K562 (cell line): ENCODE measurements around the gene ACKR2. TPM values are rescaled to one million over a fixed set of nuclear protein-coding genes. Genes with fewer than 3 reads are reported as not detected.

Experiments used
- ATF7 ChIP-seq: fragments of 450-650 bp; IDR thresholded peaks from 2 replicates; pipeline ENCODE4 v1.7.1; 2014; ENCODE audit warnings: mild to moderate bottlenecking, moderate library complexity
- E2F3 ChIP-seq: fragments of 250-450 bp; sonication (Bioruptor Pico); IDR thresholded peaks from 2 replicates; pipeline ENCODE4 v1.4.0; 2020; ENCODE audit warnings: mild to moderate bottlenecking
- ELF4 ChIP-seq: fragments of 450-650 bp; formaldehyde crosslinking; IDR thresholded peaks from 2 replicates; pipeline ENCODE4 v1.4.0; 2022; ENCODE audit warnings: missing genetic modification characterization
- FOXM1 ChIP-seq, 2 experiments: fragments of 450-650 bp in 1 of 2; sonication (generic) in 1 of 2; formaldehyde crosslinking in 1 of 2; IDR thresholded peaks; 2 replicates each; pipeline versions ENCODE4 v1.6.1 to v1.9.0; 2017 to 2022; ENCODE audit warnings: low read depth in 2 of 2, mild to moderate bottlenecking in 2 of 2, missing genetic modification reagents in 1 of 2, moderate library complexity in 1 of 2
- FOXP1 ChIP-seq: sonication (generic); formaldehyde crosslinking; IDR thresholded peaks from 2 replicates; pipeline ENCODE4 v1.8.0; 2022; ENCODE audit warnings: mild to moderate bottlenecking, missing genetic modification reagents
- HMBOX1 ChIP-seq: sonication (generic); IDR thresholded peaks from 2 replicates; pipeline ENCODE4 v1.6.1; 2016
- MTA1 ChIP-seq: fragments of 450-650 bp; IDR thresholded peaks from 2 replicates; pipeline ENCODE4 v1.6.1; 2017; ENCODE audit warnings: borderline replicate concordance
- MXI1 ChIP-seq: IDR thresholded peaks from 2 replicates; pipeline ENCODE4 v1.6.1; 2011; ENCODE audit warnings: low read depth, mild to moderate bottlenecking, improper control_type of control experiment, low read length
- PBX2 ChIP-seq, 2 experiments: IDR thresholded peaks in 1 of 2; conservative IDR thresholded peaks in 1 of 2; 2 replicates each; pipeline ENCODE4 v1.6.1; 2016; ENCODE audit warnings: low read depth in 2 of 2, mild to moderate bottlenecking in 1 of 2, missing compliant biosample characterization in 1 of 2, missing genetic modification characterization in 1 of 2, moderate library complexity in 1 of 2
- PHB2 ChIP-seq: fragments of 450-650 bp; IDR thresholded peaks from 2 replicates; pipeline ENCODE4 v1.6.1; 2017; ENCODE audit warnings: low read depth
- RAD21 ChIP-seq, 2 experiments: fragments of 250-450 bp in 1 of 2; fragments of 450-650 bp in 1 of 2; sonication (Bioruptor Pico) in 1 of 2; formaldehyde crosslinking in 1 of 2; IDR thresholded peaks in 1 of 2; conservative IDR thresholded peaks in 1 of 2; 2 replicates each; pipeline versions ENCODE4 v1.4.0 to v1.8.0; 2020 to 2022; ENCODE audit warnings: mild to moderate bottlenecking in 2 of 2, moderate library complexity in 1 of 2
- RBM25 ChIP-seq: fragments of 200-400 bp; formaldehyde crosslinking; IDR thresholded peaks from 2 replicates; pipeline ENCODE4 v1.6.1; 2018; ENCODE audit warnings: low read length, low read depth, moderate library complexity; ENCODE audit not compliant: severe bottlenecking
- STAT5B ChIP-seq: fragments of 250-450 bp; sonication (Bioruptor Pico); IDR thresholded peaks from 2 replicates; pipeline ENCODE4 v1.8.0; 2021; ENCODE audit warnings: mild to moderate bottlenecking, inconsistent platforms
- TOE1 ChIP-seq, 2 experiments: fragments of 450-650 bp in 1 of 2; sonication (generic) in 1 of 2; formaldehyde crosslinking in 1 of 2; IDR thresholded peaks; 2 replicates each; pipeline versions ENCODE4 v1.7.1 to v1.8.0; 2016 to 2022; ENCODE audit warnings: borderline replicate concordance in 2 of 2, mild to moderate bottlenecking in 2 of 2, antibody characterized with exemption in 1 of 2, inconsistent platforms in 1 of 2, low read depth in 1 of 2, missing genetic modification reagents in 1 of 2, moderate library complexity in 1 of 2
- ZBED1 ChIP-seq: IDR thresholded peaks from 2 replicates; pipeline ENCODE4 v1.6.1; 2014
- ZNF347 ChIP-seq: fragments of 450-650 bp; formaldehyde crosslinking; IDR thresholded peaks from 2 replicates; pipeline ENCODE4 v1.4.0; 2020; ENCODE audit warnings: low read depth, mild to moderate bottlenecking, moderate library complexity
- ZNF583 ChIP-seq: fragments of 250-450 bp; sonication (Bioruptor Pico); IDR thresholded peaks from 2 replicates; pipeline ENCODE4 v1.4.0; 2020
- ZNF644 ChIP-seq: fragments of 200-800 bp; sonication (Bioruptor generic); IDR thresholded peaks from 2 replicates; pipeline ENCODE4 v1.6.1; 2016; ENCODE audit warnings: low read depth, missing genetic modification characterization, missing compliant biosample characterization
- polyA plus RNA-seq, 8 experiments: library from polyadenylated mRNA; depleted of rRNA in 4 of 8; stranded (reverse) in 5 of 8; unstranded in 3 of 8; fragments of >200 nt; fragmentation: Nextera tagmentation in 2 of 8; fragmentation: Illumina TruSeq in 1 of 8; extraction: Ambion mirVana in 2 of 8; extraction: Trizol in 1 of 8; gene quantifications; 2 replicates each; pipeline versions ENCODE4 v1.2.1 to v1.2.3, GENCODE V29; 2011 to 2014; ENCODE audit warnings: inconsistent platforms in 1 of 8, missing spikeins in 1 of 8
- total RNA-seq, 7 experiments: library from RNA; depleted of rRNA in 6 of 7; stranded (reverse); fragments of >200 nt in 6 of 7; fragmentation: Illumina TruSeq in 2 of 7; extraction: Trizol in 2 of 7; gene quantifications; 2 replicates each; pipeline versions ENCODE4 v1.2.1 to v1.2.3, GENCODE V29; 2011 to 2021; ENCODE audit warnings: low replicate concordance in 1 of 7
- TF ChIP-seq, protein P1 (sequence below): IDR thresholded peaks from 3 replicates; pipeline ENCODE4 v1.6.1; 2011; ENCODE audit warnings: borderline replicate concordance, mild to moderate bottlenecking; ENCODE audit not compliant: insufficient read length, insufficient read depth
- TF ChIP-seq, protein P2 (sequence below): fragments of 250-450 bp; sonication (Bioruptor Pico); IDR thresholded peaks from 2 replicates; pipeline ENCODE4 v1.9.0; 2021; ENCODE audit warnings: mild to moderate bottlenecking

The ACKR2 gene
- total and polyA plus RNA-seq, 9 of the 15 experiments (the other 6 are each of a cell fraction or from before 2014, with no cell fraction given) = 0.03 to 0.69 (median 0.25) TPM; not detected in 1

DNA sequence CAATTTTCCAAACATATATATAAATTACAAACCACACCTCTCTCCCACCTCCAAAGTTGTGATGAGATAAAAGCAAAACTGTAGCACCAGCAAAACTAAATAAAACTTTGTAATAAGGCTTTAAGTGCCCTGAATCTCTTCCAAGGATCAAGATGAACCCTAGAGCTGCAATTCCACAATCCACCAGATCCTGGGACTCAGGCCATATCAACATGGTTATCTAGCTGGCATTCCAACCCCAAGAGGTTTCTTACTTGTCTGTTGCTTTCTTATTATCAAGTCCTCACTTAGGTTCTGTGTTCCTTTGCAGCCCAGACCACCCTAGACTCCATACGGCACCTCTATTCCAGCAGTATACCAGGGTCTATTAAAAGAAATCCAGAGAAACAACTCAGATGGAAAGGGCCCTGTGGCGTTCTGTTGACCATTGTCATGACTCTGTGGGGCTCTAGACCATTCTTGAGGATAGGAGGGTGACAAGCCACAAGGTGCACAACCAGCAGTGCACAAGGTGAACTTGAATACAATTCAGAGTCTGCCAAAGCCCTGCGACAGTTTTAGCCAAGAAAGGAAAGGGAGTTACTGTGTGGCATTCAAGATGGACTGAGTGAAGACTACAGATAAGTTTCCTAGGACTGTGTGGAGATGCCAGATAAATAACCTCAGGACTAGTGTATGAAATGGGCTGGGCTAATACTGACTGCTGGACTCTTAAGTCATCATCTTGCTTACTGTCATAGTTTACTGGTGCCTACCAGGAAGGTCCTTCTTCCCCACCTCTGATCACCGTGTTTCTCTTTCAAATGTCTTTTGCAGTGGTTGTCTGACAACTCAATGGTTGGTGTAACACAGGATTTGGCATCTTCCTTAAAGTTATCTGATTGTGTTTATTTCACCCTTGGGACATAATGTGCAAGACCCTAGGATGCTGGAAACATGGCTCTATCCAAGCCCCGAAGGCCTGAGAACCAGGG lies 27.2 kb downstream of the ACKR2 start (continued):
- TF ChIP-seq RAD21 (CRISPR knock-in tag; conservative IDR thresholded peaks at IDR 0.05 in 1 of 2, IDR thresholded peaks at IDR 0.05 in 1 of 2) (peak; percentile 6 to 23; a peak in 1 of 4 replicates), E2F3 (CRISPR knock-in tag) (no peak), ZBED1 (no peak), FOXM1 (IDR thresholded peaks at IDR 0.05; ENCODE audit: low read depth) (peak; percentile 92), FOXM1 (CRISPR knock-in tag; IDR thresholded peaks at IDR 0.05; ENCODE audit: low read depth) (no peak), ZNF644 (tag) (peak; percentile 49; the same call in 1 of the 2 replicates), RBM25 (no peak), PHB2 (peak; percentile 91), ZNF347 (CRISPR knock-in tag) (no peak), HMBOX1 (peak; percentile 96), MXI1 (peak; percentile 67), ELF4 (CRISPR knock-in tag) (0 out of 2 replicates have a peak, but pooled peaks have one; percentile 56), PBX2 (CRISPR knock-in tag; IDR thresholded peaks at IDR 0.05; ENCODE audit: low read depth) (no peak), PBX2 (tag; conservative IDR thresholded peaks at IDR 0.05; ENCODE audit: low read depth) (0 out of 2 replicates have a peak, but pooled peaks have one; percentile 7), STAT5B (CRISPR knock-in tag) (no peak), FOXP1 (CRISPR knock-in tag) (no peak), TOE1 (IDR thresholded peaks at IDR 0.05; ENCODE audit: borderline replicate concordance) (peak; percentile 69), TOE1 (CRISPR knock-in tag; IDR thresholded peaks at IDR 0.05; ENCODE audit: borderline replicate concordance, low read depth) (no peak), ZNF583 (CRISPR knock-in tag) (0 out of 2 replicates have a peak, but pooled peaks have one; percentile 46), ATF7 (peak; percentile 69), MTA1 (peak; percentile 64)
- TF ChIP-seq, protein P1, sequence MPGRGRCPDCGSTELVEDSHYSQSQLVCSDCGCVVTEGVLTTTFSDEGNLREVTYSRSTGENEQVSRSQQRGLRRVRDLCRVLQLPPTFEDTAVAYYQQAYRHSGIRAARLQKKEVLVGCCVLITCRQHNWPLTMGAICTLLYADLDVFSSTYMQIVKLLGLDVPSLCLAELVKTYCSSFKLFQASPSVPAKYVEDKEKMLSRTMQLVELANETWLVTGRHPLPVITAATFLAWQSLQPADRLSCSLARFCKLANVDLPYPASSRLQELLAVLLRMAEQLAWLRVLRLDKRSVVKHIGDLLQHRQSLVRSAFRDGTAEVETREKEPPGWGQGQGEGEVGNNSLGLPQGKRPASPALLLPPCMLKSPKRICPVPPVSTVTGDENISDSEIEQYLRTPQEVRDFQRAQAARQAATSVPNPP = no peak
- TF ChIP-seq, protein P2, sequence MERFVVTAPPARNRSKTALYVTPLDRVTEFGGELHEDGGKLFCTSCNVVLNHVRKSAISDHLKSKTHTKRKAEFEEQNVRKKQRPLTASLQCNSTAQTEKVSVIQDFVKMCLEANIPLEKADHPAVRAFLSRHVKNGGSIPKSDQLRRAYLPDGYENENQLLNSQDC (CRISPR knock-in tag) = no peak
